NCI-H128 (cell line): Measurements from ENCODE around the gene DAPL1.

ENCODE experiments used
- DNase-seq: peaks from one replicate; lab custom pipeline; 2025; ENCODE audit not compliant: unreplicated experiment; lab: John Stamatoyannopoulos, UW

DAPL1 gene

GRCh38 chr2:158795195-158795924 lies at the start of gene DAPL1:
TSS of gene DAPL1 (plus strand) at chr2:158795317. CDS start at chr2:158795373, 56 bp downstream.
- DNase-seq: no peak

GRCh38 chr2:158745866-158746382 lies 49.2 kb upstream of the DAPL1 start:
- DNase-seq: no peak

- no peak for DNase-seq
Observed at GRCh38 chr2:158746488-158746887, 48.6 kb upstream of the DAPL1 start.

- no peak for DNase-seq
Observed at GRCh38 chr2:158747281-158747680, 47.8 kb upstream of the DAPL1 start.

- no peak for DNase-seq
Observed at GRCh38 chr2:158748926-158749590, 46.1 kb upstream of the DAPL1 start.

- DNase-seq: no peak
Observed at GRCh38 chr2:158750458-158751125, 44.5 kb upstream of the DAPL1 start.

GRCh38 chr2:158753641-158754611 lies 41.2 kb upstream of the DAPL1 start:
- peak; percentile 12 for DNase-seq

GRCh38 chr2:158755310-158756087 lies 39.6 kb upstream of the DAPL1 start:
- no peak for DNase-seq

- no peak for DNase-seq
Observed at GRCh38 chr2:158756331-158756730, 38.8 kb upstream of the DAPL1 start.

- DNase-seq: no peak
Observed at GRCh38 chr2:158756976-158757375, 38.1 kb upstream of the DAPL1 start.

GRCh38 chr2:158760887-158761286 lies 34.2 kb upstream of the DAPL1 start:
- DNase-seq: no peak

GRCh38 chr2:158761621-158762020 lies 33.5 kb upstream of the DAPL1 start:
- DNase-seq: no peak

GRCh38 chr2:158762336-158762735 lies 32.8 kb upstream of the DAPL1 start:
- no peak for DNase-seq

GRCh38 chr2:158766524-158766923 lies 28.6 kb upstream of the DAPL1 start:
- DNase-seq: no peak

- no peak for DNase-seq
Observed at GRCh38 chr2:158772306-158773078, 22.6 kb upstream of the DAPL1 start.

GRCh38 chr2:158773121-158773520 lies 22.0 kb upstream of the DAPL1 start:
- no peak for DNase-seq

GRCh38 chr2:158774681-158775080 lies 20.4 kb upstream of the DAPL1 start:
- no peak for DNase-seq

GRCh38 chr2:158775273-158776027 lies 19.7 kb upstream of the DAPL1 start:
- no peak for DNase-seq
